GM19240 (cell line): Measurements from ENCODE around the gene TTLL5.

Source experiments
- DNase-seq: peaks from one replicate; pipeline ENCODE4 v3.0.0; 2011; ENCODE audit warnings: low spot score; ENCODE audit not compliant: insufficient read length

The TTLL5 gene

DNA sequence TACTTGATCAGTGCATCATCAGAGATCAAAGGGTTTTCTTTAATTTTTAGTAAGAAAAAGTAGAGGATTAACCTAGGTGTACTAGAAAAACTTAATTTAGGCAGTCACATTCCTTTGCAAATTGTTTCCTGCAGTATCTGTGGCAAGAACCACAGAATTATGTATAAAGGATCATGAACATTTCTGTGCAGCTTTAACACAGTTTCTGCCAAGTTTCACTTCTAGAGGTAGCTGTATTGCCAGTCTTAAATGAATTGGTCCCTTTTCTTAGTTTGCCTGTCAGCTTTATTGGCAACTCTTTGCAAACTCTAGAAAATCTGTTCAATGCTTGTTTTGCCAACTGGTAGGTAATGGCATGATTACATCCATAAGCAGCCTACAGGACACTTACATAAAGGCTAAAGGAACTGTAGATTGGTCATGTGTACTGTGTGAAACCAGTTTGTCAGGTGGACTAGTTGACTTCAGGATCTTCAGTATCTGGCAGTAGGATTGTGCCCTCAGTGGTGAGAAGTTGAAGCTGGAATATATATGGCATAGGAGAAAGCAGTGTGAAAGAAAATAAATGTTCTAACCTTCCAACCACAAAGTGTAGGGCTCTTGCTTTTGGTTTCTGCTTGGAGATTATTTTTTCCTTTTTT is 75.9 kb downstream of the TTLL5 start:
- no peak for DNase-seq

DNA sequence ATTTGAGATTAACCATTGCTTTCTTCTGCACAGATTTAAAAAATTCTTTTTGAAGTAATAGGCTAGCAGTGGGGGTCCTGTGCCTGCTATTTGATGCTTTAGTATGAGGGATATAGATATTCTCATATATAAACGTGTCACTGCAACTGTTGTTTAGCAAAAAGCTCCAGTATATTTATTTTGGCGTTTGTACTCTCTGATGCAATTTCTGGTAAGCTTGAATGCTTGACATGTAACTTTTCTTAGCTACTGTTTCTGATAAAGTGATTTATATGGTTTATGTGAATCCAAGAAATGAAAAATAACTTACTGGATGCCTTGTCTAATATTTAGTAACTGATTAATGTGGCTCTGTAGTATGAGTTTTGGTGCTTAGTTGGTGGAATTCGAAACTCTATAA is 77.1 kb downstream of the TTLL5 start:
- DNase-seq, result no peak

DNA sequence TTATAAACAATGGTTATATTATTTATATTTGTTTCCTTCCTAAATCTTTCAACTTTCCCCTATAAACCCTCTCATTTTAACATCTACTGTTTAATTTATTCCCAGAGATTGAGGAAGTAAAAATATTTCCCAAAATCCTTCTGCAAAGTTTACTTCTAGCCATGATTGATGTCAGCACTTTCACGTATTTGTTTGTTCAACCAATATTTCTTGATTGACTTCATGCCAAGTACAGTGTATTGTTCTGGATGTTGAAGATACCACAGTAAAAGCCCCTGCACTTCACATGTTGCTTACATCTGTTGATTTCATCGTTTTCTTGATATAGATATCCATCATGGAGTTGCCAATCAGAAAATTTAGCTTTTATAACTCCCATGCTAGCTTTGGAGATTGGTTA is 81.8 kb downstream of the TTLL5 start:
- no peak for DNase-seq

DNA sequence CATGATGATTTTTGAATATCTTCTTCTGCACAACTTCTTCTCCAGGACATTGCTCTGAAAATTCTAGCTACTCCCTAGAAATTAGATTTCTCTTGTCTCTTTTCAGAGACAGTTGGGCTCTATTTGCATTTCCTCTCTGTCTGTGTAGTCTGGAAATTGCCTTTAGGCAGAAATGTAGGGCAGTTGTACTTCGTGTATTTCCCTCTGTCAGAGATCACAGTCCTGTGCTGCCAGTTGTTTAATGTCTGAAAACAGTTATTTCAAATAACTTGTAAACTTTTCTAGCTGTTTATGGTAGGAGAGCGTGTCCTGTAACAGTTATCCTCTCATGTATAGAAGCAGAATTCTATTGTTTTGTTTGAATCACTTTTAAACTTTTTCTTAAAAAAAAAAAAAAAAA is 86.9 kb downstream of the TTLL5 start:
- no peak for DNase-seq

DNA sequence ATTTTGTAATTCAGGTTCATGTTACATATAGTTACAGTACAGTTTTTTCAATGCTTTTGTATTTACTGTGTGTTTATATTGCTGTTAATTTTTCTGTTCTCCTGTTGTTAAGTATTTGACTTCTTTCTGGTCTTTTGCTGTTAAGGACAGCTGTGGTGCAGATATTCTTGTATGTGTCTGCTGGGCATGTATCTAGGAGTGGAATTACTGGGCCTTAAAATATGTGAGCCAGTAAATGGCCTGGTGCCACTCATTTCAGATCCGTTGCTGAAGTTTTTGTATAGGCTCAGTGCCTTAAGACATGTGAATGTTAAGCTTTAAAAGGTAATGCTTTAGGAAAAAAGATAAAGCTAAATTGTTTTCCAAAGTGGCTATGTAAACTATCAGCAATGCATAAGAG is 87.3 kb downstream of the TTLL5 start:
- no peak for DNase-seq

DNA sequence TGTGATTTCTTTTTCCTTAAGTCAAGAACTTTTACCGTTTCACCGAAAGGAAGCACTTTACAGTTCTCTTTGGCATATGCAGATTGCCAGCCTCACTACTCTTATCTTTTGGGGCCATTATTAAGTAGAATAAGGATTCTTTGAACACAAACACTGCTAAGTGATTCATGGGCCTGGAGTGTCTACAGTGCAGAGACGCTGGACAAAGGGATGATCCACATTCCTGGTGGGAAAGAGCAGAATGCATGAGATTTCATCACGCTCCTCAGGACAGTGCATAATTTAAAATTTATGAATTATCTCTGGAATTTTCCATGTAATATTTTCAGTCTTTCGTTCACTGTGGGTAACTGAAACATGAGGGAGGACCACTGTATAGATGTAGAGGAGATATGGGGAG is 90.2 kb downstream of the TTLL5 start:
- DNase-seq, result no peak

DNA sequence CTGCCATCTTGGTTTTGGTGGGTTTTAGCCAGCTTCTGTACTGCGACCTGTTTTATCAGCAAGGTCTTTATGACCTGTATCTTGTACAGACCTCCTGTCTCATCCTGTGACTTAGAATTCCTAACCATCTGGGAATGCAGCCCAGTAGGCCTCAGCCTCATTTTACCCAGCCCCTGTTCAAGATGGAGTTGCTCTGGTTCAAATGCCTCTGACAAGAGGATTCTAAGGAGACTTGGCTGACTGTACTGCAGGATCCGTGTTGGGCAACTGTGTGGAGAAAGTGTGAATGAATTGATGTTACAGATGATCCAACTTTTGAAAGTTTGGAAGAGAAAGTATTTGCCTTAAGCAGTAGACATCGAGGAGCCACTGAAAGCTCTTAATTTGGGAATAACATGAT is 91.0 kb downstream of the TTLL5 start:
- DNase-seq, result no peak

DNA sequence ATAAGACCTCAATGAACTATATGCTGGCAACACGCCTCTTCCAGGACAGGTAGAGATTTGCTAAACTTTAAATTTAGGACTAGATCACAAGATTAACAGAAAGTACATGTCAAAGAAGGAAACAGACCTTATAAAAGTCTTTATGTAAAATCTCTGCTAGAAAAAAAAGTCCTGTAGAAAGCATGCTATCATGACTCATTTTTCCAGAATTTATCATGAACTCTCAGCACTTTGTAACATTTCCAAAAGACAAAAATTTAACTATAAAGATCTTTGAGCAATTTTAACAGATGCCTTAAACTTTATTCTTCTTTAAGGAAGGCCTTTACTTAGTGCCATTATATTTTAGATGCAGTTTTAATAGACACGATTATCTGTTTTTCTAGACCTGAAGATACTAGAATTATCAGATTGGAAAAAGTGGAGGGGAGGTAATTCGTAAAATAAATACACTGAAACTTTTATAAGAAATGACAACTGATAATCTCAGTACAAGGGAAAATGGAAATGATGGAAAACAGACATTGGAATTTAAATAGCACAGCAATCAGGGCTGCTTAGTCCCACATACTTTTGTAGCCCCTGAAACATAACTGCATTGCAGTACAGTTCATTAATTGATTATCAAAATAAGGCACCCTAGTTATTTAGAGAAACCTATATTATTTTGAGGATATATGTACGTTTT is 92.0 kb downstream of the TTLL5 start:
- DNase-seq, result no peak

DNA sequence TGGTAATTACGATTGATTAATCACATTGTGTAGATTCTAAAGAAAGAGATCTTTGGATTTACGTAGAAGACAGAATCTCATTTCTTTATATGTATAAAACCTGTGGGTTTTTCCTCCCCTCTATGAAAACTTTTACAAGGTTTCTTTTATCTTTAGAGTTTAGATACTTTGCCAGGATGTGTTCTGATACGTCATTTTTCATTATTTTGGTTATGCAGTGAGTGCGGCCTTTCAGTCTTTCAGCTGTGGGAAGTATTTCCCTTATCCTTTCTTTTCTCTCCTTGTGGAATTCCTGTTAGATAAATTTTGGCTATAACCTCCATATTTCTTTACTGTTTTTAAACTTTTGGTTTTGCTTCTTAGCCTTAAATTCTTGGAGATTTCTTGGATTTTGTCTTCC is 92.7 kb downstream of the TTLL5 start:
- no peak for DNase-seq

DNA sequence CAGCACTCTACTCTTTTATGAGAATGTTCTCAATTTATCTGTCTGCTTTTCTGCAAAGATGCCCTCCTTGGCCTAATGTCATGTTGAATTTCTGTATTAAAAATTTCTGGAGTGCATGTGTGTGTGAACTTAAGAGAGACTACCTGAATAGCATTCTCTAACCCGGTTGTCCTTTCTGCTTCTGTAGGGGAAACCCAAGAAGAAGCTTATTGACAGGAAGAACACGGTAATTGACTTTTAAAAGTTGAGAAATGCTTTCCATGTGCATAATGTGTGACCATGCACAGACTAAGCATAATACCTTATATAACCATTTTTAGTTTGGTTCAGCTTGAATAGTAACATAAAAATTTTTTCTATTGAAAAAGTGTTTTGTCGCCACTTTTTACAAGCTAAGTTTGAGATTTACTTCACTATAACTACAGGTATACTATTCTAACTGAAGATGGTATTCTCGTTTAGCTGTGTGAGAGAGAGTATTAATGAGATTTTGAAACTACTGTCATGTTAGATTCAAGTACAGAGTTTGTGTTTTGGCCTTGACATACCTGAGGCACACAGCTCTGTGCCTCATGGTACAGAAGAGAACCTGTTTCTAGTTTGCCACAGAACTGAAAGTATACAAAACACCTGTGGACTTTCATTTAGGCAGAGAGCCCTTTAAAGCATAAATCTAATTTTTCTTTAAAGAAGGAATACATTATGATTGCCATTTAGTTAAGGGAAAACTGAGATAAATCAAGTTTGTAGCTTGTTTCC is 96.8 kb downstream of the TTLL5 start:
- DNase-seq, result no peak

DNA sequence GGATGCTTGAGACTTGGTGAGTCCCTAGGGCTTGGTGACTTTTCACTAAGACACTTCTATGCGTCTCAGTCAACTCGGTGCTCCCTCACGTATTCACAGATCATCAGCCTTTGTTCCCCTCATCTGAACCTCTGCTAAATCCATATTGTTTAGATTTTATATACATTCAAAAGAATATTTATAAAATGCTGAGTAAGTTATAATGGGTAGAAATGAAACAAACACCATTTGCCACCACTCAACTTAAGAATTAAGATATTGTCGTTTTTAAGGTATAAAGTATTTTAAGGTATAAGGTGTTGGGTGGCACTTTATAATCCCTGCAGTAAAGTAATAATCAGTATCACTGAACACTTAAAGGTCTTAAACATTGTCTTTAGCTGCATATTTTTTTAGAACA is 103.0 kb downstream of the TTLL5 start:
- no peak for DNase-seq

DNA sequence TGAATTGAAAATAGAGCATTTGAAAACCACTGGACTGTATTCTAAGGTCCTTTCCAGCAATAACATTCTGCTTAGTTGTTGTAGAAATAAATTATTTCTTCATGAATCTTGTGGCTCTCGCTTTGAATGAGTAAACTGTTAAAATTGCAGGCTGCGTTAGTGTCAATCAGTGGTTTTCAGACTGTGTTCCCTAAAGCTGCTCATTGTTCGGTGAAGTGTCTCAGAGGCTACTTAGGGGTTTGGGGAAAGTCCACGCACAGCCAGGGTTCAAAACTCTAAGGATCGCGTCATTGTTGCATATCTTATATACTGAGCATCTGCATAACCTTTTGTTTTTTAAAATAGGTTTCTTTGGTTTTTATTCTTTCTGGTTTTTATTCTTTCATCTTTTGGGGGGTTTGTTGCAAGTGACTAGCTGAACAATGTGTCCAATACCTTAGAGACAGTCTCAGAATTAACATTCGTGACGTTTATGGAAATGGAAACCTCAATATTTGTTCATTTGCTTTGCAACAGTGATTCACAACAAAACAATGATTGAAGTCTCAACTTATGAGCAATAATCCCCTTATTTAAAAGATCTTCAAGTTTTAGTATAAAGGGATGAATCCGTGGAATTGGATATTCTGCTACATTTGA is 108.1 kb downstream of the TTLL5 start:
- DNase-seq, result no peak

DNA sequence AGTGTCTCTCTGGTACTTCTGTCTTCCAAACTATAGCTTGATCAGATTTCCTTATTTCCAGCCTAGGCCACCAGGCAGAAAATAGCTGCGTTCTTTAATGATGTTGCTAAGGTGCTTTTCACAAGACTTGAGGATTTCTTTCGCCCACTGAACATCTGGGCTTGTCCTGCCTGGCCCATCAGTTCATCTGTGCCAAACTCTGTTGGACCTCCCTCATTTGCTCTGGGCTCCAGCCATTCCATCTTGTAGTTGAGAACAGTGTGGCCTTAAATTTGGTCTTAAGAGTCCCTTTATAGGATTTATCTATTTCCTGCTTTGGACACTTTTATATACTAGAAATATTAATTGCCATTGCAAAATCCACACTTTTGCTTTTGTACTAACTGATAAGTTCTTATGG is 109.6 kb downstream of the TTLL5 start:
- DNase-seq, result no peak

DNA sequence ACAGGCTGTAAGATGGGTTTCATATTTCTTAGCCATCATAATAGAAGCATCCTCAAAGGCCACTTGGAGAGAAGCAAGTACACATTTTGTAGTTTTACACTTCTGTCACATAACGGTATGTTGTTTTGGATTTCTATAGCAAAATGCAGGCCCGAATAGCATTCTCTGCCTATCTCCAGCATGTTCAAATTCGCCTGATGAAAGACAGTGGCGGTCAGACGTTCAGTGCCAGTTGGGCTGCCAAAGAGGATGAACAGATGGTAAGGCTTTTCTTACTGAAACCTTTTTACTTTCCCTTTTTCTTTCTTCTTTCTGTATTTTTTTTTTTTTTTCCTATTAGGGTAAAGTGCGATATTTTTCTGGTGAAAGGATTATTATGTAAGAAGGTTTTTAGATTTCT is 110.5 kb downstream of the TTLL5 start:
- DNase-seq, result no peak

DNA sequence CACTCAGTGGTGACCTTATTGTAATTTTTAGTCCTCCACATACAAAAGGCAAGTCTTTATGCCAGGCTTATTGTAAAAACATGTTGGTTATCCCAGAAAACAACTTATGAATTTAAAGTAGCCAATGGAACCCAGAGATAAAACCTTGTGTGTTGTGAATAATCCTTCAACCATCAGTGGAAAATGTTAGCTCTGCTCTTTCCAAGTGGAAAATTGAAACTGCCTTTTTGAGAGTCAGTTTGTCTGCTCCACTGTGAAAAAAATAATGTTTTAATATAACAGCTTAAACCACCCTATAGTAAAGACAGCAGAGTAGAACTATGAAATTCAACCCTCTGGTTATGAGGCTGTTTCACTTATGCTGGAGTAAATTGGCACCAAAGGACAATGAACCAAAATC is 112.0 kb downstream of the TTLL5 start:
- no peak for DNase-seq

DNA sequence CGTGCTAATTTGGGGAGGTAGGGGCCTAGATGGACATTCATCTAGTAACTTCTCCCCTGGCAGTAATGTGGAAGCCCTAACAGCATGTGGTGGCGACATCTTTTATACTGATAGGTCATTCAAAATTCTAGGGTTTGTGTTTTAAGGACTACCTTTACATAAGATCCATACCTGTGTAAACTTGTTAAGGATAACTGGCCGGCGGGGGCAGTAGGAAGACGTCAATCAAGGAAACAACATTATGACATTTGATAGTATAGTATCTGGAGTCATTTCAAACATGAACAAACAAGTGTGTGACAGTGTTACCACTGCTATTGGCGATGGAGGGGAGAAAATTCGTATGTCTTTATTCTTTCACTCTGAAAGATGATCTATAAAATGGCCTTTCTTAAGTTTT is 120.0 kb downstream of the TTLL5 start:
- DNase-seq, result no peak

DNA sequence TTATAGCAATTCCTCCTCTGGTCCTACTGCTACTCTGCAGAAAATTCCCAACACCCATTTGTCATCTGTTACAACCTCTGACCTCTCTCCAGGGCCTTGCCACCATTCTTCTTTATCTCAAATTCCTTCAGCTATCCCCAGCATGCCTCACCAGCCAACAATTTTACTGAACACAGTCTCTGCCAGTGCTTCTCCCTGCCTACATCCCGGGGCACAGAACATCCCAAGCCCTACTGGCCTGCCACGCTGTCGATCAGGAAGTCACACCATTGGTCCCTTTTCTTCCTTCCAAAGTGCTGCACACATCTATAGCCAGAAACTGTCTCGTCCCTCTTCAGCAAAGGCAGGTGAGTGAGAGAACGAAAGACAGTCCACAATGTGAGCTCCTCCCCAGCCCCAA is 122.1 kb downstream of the TTLL5 start:
- DNase-seq, result no peak

DNA sequence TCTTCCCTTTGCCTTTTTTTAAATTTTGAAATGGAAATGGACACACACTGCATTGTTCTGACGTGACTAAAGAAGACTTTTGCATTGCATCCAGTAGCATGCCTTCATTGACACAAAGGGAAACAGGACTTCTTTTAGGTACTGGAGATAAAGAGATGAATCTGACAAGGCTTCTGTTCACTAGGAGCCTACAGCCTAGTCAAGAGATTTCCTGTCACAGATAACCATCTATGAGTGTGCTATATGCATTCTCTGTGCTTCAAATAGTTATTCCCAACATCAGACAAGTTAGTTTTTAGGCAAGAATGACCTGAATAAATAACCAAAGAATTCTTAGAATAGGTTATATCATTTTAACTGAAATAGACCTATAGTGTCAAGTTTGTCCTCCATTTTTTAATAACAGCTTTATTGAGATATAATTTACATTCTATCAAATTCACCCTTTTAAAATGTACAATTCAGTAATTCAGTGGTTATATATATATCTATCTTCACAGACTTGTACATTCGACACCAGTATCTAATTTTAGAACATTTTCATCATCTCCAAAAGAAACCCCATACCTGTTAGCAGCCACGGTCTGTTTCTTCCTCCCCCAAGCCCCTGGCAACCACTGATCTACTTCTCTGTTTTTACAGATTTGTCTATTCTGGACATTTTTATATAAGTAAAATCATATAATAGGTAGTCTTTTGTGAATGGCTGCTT is 122.7 kb downstream of the TTLL5 start:
- DNase-seq, result no peak

DNA sequence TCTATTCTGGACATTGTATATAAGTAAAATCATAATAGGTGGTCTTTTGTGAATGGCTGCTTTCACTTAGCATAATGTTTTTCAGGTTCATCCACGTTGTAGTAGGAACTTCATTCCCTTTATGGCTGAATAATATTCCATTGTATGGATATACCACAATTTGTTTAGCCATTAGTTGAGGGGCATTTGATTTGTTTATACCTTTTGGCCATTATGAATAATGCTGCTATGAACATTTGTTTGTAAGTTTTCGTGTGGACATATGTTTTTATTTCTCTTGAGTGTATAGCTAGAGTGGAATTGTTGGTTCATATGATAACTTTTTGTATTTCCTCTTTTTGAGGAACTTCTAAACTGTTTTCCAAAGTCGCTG is 123.3 kb downstream of the TTLL5 start:
- DNase-seq, result no peak

DNA sequence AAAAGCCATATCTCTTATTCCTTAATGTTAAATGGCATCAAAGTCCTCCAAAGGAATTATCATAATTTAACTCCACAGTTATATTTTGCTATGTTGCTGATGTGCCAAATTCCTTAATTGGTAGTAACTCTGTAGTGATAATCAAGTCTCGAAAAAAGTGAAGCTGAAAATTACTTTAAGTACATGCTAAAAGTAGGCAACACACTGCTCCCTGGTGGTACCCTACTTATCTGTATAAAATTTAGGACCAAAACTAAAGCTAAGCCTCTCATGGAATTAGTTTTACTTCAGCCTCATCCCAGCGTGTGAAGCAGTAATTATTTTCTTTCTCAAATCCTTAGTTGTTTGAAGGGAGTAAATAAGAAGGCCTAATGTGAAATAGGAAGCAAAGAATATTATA is 132.8 kb downstream of the TTLL5 start:
- DNase-seq, result no peak

DNA sequence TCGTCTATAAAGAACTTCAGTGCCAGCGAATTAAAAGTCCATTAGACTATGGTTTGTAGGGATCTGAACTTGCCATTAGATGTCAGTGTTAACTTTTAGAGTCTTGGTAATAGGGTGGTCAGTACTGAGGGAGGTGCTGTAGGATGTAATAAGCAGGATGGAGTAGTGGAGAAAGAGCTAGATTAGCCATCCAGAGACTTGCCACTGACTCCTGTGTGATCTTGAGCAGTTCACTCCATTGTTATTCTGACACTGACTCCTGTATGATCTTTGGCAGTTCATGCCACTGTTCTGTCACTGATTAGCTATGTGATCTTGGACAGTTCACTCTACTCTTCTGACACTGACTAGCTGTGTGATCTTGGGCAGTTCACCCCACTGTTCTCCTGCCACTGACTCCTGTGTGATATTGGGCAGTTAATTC is 133.6 kb downstream of the TTLL5 start:
- DNase-seq, result no peak

DNA sequence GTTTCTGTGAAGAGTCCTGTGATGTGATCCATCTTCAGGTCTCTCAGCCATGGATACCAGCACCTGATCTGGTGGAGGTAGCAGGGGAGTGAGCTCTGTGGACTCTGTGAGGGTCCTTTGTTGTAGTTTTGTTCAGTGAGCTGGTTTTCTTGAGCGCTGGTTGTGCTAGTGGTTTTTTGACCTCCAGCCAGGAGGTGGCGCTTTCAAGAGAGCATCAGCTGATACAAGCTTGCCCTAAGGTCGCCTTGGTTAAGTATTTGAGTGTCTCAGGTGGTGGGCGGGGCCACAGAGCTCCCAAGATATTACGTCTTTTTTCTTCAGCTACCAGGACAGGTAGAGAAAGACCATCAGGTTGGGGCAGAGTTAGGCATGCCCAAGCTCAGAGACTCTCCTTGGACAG is 139.7 kb downstream of the TTLL5 start:
- DNase-seq, result no peak
